Neural cell (in vitro differentiated cells): Measurements from ENCODE around the gene ACACA. TPM values are rescaled to one million over a fixed set of nuclear protein-coding genes. Genes with fewer than 3 reads are reported as not detected.

Source experiments
- H2AFZ ChIP-seq: fragments of 200-600, 300-800 bp; sonication (generic), shearing (Covaris generic); 2 replicates; pipeline ENCODE4 v1.6.0; 2014; ENCODE audit warnings: low read depth, mild to moderate bottlenecking, antibody characterized with exemption, low read length, moderate library complexity
- H3F3A ChIP-seq: fragments of 200-600 bp; shearing (Covaris generic); 2 replicates; pipeline ENCODE4 v1.6.1; 2016; ENCODE audit warnings: mild to moderate bottlenecking, moderate library complexity, mixed read lengths, antibody characterized with exemption, low read length; ENCODE audit not compliant: insufficient read depth, poor library complexity, severe bottlenecking
- H3K27ac ChIP-seq: fragments of 200-600, 300-800 bp; sonication (generic), shearing (Covaris generic); 2 replicates; pipeline ENCODE4 v1.5.1; 2014; ENCODE audit warnings: mild to moderate bottlenecking, low read length, moderate library complexity
- H3K27me3 ChIP-seq: fragments of 300-800, 200-600 bp; sonication (generic), shearing (Covaris generic); 2 replicates; pipeline ENCODE4 v1.6.0; 2014; ENCODE audit warnings: mild to moderate bottlenecking, low read depth, low read length, moderate library complexity; ENCODE audit not compliant: insufficient read depth
- H3K36me3 ChIP-seq: fragments of 300-800, 200-600 bp; sonication (generic), shearing (Covaris generic); 2 replicates; pipeline ENCODE4 v1.5.1; 2014; ENCODE audit warnings: mild to moderate bottlenecking, antibody characterized with exemption, low read length, moderate library complexity; ENCODE audit not compliant: insufficient read depth
- H3K4me2 ChIP-seq: fragments of 300-800, 200-600 bp; sonication (generic), shearing (Covaris generic); 2 replicates; pipeline ENCODE4 v1.6.0; 2014; ENCODE audit warnings: mild to moderate bottlenecking, low read length
- H3K4me3 ChIP-seq: fragments of 300-800, 200-600 bp; sonication (generic), shearing (Covaris generic); 2 replicates; pipeline ENCODE4 v1.5.1; 2014; ENCODE audit warnings: mild to moderate bottlenecking, low read length, moderate library complexity
- H3K79me2 ChIP-seq: fragments of 200-600 bp; shearing (Covaris generic); replicated peaks from 2 replicates; pipeline ENCODE4 v1.6.0; 2014; ENCODE audit warnings: mild to moderate bottlenecking, low read length, moderate library complexity; ENCODE audit not compliant: insufficient read depth
- H3K9ac ChIP-seq: fragments of 300-800, 200-600 bp; sonication (generic), shearing (Covaris generic); 2 replicates; pipeline ENCODE4 v1.6.1; 2016; ENCODE audit warnings: mild to moderate bottlenecking, low read length, mixed read lengths
- H3K9me2 ChIP-seq: fragments of 200-600 bp; shearing (Covaris generic); 2 replicates; pipeline ENCODE4 v1.6.1; 2016; ENCODE audit warnings: mild to moderate bottlenecking, low read length, mixed read lengths; ENCODE audit not compliant: insufficient read depth
- H3K9me3 ChIP-seq: fragments of 200-600, 300-800 bp; sonication (generic), shearing (Covaris generic); 2 replicates; pipeline ENCODE4 v1.6.1; 2016; ENCODE audit warnings: mild to moderate bottlenecking, mixed run types, low read length, moderate library complexity, mixed read lengths
- H4K20me1 ChIP-seq: fragments of 200-600 bp; shearing (Covaris generic); 2 replicates; pipeline ENCODE4 v1.6.1; 2016; ENCODE audit warnings: mild to moderate bottlenecking, mixed run types; ENCODE audit not compliant: insufficient read depth
- EP300 ChIP-seq: fragments of 450-650 bp; conservative IDR thresholded peaks from 2 replicates; pipeline ENCODE4 v1.6.1; 2014; ENCODE audit warnings: antibody characterized with exemption, mild to moderate bottlenecking, moderate library complexity; ENCODE audit not compliant: poor library complexity, severe bottlenecking
- EZH2 ChIP-seq: fragments of 200-600, 300-800 bp; shearing (Covaris generic), sonication (generic); IDR thresholded peaks from 2 replicates; pipeline ENCODE4 v1.6.1; 2014; ENCODE audit warnings: antibody characterized with exemption, low read length, borderline replicate concordance, mild to moderate bottlenecking; ENCODE audit not compliant: insufficient read depth, poor library complexity, severe bottlenecking
- MXI1 ChIP-seq: fragments of 450-650 bp; conservative IDR thresholded peaks from 2 replicates; pipeline ENCODE4 v1.6.1; 2014; ENCODE audit warnings: antibody characterized with exemption, mild to moderate bottlenecking; ENCODE audit not compliant: poor library complexity, severe bottlenecking
- POLR2AphosphoS5 ChIP-seq: IDR thresholded peaks from 2 replicates; pipeline ENCODE4 v1.6.1; 2012
- RAD21 ChIP-seq: fragments of 450-650 bp; conservative IDR thresholded peaks from 2 replicates; pipeline ENCODE4 v1.6.1; 2014; ENCODE audit warnings: antibody characterized with exemption, mild to moderate bottlenecking, moderate library complexity
- SMC3 ChIP-seq: fragments of 450-650 bp; conservative IDR thresholded peaks from 2 replicates; pipeline ENCODE4 v1.6.1; 2014; ENCODE audit warnings: antibody characterized with exemption, mild to moderate bottlenecking, moderate library complexity; ENCODE audit not compliant: poor library complexity
- TAF1 ChIP-seq: IDR thresholded peaks from 2 replicates; pipeline ENCODE4 v1.6.1; 2012; ENCODE audit warnings: low read depth
- polyA plus RNA-seq: library from polyadenylated mRNA; depleted of rRNA; stranded (reverse); fragments of >200 nt; gene quantifications from 2 replicates; pipeline ENCODE4 v1.2.3, GENCODE V29; 2014
- TF ChIP-seq, protein P1 (sequence below): fragments of 450-650 bp; IDR thresholded peaks from 2 replicates; pipeline ENCODE4 v1.5.1; 2014; ENCODE audit warnings: antibody characterized with exemption, mild to moderate bottlenecking, moderate library complexity; ENCODE audit not compliant: poor library complexity, severe bottlenecking
- TF ChIP-seq, protein P2 (sequence below): IDR thresholded peaks from 2 replicates; pipeline ENCODE4 v1.6.1; 2012; ENCODE audit warnings: borderline replicate concordance

Gene ACACA
- polyA plus RNA-seq, 1 donor from 2014 or later, result 38.4 TPM

DNA sequence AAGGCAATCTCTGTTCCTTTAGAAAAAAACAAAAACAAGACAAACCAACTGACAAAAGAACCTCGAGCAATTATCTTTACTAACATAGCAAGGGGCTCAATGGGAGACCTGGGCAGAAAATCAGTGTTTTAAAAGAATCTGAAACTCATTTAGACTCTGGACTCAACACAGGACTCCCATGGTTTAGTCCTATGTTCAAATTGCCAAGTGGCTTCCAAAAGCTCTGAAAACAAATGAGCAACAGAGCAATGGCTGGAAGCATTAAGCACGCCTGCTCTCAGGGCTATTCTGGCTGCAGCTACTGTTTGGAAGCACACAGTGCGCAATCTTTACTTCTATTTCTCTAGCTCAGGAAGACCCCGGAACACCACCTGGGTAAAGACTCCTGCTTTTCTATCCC, 295.9 kb downstream of the ACACA start:
- H3K27ac ChIP-seq, result no peak overlapping the region
- H3K4me3 ChIP-seq, result no peak overlapping the region

DNA sequence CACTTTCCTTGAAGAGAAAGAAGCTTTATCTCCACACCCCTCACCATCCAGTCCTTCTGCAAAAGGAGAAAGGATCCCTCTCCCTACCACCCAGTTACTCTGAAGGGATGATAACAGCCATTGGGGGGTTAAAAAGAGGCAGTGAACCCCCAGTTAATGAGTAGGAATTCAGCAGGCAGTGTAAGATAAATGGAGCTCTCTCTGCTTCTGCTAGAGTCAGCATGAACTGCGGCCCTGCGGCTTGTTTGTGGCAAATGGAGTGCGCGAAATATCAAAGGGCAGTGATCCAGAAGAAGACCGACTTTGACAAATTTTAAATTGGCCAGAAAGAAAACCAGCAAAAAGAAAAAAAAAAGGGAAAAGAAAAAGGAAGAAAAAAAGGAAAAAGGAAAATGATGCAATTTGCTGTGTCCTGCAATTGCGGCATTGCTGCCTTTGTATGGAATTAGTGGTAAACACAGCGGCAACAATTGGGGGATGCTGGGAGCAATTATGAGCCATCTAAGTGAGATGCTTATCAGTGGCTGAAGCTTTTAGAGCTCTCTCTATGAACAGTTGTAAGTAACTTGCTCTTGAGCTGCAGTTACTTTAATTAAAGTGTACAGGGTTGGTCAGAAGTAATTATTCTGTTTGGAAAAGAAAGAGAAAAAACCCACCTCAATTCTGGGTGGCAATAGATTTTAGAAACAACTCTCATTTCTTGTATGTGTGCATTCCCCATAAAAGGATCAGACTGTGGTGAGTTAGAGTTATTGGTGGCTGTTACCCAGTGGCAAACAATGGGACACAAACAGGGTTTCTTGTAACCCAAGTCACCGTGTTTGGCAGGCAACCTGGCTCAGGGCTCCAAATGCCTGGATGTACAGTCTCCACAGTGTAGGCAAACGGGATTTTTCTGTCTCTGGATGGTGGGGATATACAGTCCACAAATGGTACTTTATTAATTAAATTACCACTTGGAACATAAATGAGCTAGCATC, 296.6 kb downstream of the ACACA start:
- Histone ChIP-seq H2AFZ (no peak overlapping the region), H3K4me3 (no peak overlapping the region), H3K27ac (no peak overlapping the region), H3K27me3 (no peaks in the 10 kb centered on the region), H3K36me3 (peaks cover 10% of the 10 kb centered on the region), H3F3A (no peaks in the 10 kb centered on the region), H3K9me3 (no peaks in the 10 kb centered on the region), H3K9me2 (no peaks in the 10 kb centered on the region), H3K4me2 (no peak overlapping the region), H4K20me1 (no peaks in the 10 kb centered on the region), H3K9ac (no peak overlapping the region), H3K79me2 (no peaks in the 10 kb centered on the region)
- TF ChIP-seq SMC3, result no peak
- TF ChIP-seq EZH2, result no peak
- TF ChIP-seq, protein P1, sequence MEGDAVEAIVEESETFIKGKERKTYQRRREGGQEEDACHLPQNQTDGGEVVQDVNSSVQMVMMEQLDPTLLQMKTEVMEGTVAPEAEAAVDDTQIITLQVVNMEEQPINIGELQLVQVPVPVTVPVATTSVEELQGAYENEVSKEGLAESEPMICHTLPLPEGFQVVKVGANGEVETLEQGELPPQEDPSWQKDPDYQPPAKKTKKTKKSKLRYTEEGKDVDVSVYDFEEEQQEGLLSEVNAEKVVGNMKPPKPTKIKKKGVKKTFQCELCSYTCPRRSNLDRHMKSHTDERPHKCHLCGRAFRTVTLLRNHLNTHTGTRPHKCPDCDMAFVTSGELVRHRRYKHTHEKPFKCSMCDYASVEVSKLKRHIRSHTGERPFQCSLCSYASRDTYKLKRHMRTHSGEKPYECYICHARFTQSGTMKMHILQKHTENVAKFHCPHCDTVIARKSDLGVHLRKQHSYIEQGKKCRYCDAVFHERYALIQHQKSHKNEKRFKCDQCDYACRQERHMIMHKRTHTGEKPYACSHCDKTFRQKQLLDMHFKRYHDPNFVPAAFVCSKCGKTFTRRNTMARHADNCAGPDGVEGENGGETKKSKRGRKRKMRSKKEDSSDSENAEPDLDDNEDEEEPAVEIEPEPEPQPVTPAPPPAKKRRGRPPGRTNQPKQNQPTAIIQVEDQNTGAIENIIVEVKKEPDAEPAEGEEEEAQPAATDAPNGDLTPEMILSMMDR, result no peak
- no peak for TF ChIP-seq RAD21
- TF ChIP-seq MXI1, result no peak
- no peak for TF ChIP-seq POLR2AphosphoS5
- no peak for TF ChIP-seq EP300
- TF ChIP-seq TAF1, result no peak
- TF ChIP-seq, protein P2, sequence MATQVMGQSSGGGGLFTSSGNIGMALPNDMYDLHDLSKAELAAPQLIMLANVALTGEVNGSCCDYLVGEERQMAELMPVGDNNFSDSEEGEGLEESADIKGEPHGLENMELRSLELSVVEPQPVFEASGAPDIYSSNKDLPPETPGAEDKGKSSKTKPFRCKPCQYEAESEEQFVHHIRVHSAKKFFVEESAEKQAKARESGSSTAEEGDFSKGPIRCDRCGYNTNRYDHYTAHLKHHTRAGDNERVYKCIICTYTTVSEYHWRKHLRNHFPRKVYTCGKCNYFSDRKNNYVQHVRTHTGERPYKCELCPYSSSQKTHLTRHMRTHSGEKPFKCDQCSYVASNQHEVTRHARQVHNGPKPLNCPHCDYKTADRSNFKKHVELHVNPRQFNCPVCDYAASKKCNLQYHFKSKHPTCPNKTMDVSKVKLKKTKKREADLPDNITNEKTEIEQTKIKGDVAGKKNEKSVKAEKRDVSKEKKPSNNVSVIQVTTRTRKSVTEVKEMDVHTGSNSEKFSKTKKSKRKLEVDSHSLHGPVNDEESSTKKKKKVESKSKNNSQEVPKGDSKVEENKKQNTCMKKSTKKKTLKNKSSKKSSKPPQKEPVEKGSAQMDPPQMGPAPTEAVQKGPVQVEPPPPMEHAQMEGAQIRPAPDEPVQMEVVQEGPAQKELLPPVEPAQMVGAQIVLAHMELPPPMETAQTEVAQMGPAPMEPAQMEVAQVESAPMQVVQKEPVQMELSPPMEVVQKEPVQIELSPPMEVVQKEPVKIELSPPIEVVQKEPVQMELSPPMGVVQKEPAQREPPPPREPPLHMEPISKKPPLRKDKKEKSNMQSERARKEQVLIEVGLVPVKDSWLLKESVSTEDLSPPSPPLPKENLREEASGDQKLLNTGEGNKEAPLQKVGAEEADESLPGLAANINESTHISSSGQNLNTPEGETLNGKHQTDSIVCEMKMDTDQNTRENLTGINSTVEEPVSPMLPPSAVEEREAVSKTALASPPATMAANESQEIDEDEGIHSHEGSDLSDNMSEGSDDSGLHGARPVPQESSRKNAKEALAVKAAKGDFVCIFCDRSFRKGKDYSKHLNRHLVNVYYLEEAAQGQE, result no peak

More for the DNA sequence above, 295.9 kb downstream of the ACACA start:
- Histone ChIP-seq H3K9ac (no peak overlapping the region), H2AFZ (no peak overlapping the region), H3K9me2 (no peaks in the 10 kb centered on the region), H3K79me2 (no peaks in the 10 kb centered on the region), H3K4me2 (no peak overlapping the region), H3K36me3 (peaks cover 10% of the 10 kb centered on the region), H3K27me3 (no peaks in the 10 kb centered on the region), H3K9me3 (no peaks in the 10 kb centered on the region), H4K20me1 (no peaks in the 10 kb centered on the region), H3F3A (no peaks in the 10 kb centered on the region)
- no peak for TF ChIP-seq RAD21
- no peak for TF ChIP-seq POLR2AphosphoS5
- TF ChIP-seq, protein P1, result no peak
- TF ChIP-seq, protein P2, result no peak
- TF ChIP-seq EP300, result no peak
